ENCODE results near the gene CLDN10.
"Not testable (repeated sequence)": the region's sequence is repeated elsewhere in the genome, so short reads cannot be mapped to it uniquely, and the experiment has no call there.

CLDN10 gene
- total RNA-seq, result 0 to 1.3 (median 0) reads per million in 17 experiments

DNA sequence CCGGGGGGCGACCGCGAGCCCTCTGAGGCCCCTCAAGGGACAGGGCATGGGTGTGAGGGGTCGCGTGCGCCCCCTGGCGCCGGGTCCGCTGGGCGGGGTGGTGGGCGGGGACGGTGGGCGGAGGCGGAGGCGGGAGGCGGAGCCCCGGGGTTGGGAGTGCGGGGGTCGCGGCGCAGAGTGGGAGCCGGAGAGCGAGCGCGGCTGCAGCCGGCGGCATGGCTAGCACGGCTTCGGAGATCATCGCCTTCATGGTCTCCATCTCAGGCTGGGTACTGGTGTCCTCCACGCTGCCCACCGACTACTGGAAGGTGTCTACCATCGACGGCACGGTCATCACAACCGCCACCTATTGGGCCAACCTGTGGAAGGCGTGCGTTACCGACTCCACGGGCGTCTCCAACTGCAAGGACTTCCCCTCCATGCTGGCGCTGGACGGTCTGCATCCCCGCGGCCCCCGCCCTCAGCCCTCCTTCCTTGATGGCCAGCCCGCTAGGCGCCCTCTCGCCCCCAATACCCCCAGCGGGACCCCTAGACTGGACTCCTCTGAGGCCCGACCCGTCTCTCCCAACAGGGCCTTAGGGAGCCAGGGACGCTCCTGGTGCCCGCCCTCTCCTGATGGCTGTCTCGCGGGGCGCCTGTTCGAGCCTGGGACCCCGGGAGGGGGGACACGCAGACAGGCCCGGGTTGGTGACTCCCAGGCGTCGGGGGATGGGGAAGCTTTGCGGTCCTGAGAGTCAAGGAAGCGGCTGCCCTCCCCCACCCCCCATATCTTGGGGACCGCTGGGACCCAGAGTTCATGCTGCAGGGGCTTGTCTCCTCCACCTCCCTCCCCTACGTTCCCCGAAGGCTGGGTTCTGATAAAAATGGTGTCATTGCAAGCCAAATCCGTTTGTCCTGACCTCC lies at the start of gene CLDN10:
Gene CLDN10 (plus strand): TSS at position 182 of the 903 bp plus-strand sequence. CDS start 34 bp downstream, at position 216.
- peak in 1 of 4 experiments; percentile 25 for DNase-seq

- DNase-seq, result no peak
These were observed 48.9 kb upstream of the CLDN10 start for GRCh38 chr13:95503662-95504061.

- DNase-seq, result no peak
These were observed 47.3 kb upstream of the CLDN10 start for GRCh38 chr13:95505265-95505664.

DNA sequence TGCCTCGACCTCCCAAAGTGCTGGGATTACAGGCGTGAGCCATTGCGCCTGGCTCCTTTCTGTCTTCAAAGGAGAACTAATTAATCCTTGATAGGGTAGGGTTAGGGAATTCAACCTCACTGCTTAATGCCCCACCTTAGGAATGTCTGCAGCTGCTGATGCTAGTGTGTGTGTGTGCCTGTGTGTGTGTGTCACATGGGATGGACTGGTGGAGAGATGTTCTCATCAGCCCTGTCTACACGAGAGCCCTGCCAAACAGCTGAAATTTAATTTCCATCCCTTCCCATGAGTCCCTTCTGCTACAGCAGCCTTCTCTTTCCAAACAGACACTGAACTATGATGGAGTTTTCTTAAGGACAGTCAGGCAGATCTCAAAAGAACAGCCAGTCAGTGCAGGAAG lies 46.5 kb upstream of the CLDN10 start:
- DNase-seq, result no peak

DNA sequence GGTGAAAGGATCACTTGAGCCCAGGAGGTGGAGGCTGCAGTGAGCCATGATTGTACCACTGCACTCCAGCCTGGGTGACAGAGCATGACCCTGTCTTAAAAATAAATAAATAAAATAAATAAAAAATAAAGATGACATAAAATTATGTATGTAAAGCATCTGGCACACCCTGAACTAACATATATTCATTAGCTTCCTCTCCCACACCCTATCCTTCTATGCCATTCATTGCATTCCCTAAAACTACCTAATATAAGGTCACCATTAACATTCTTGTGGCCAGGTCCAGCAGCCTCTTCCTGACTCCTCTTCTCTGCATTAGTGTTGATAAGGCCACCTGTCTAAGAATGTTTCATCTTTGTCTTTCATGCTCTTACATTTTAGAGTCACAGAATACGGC lies 44.5 kb upstream of the CLDN10 start:
- DNase-seq, result no peak

- no peak for DNase-seq
These were observed 43.5 kb upstream of the CLDN10 start for GRCh38 chr13:95508996-95509395.

GRCh38 chr13:95509521-95510310 lies 42.8 kb upstream of the CLDN10 start:
- peak; percentile 78 to 92 (median 84) for DNase-seq

DNA sequence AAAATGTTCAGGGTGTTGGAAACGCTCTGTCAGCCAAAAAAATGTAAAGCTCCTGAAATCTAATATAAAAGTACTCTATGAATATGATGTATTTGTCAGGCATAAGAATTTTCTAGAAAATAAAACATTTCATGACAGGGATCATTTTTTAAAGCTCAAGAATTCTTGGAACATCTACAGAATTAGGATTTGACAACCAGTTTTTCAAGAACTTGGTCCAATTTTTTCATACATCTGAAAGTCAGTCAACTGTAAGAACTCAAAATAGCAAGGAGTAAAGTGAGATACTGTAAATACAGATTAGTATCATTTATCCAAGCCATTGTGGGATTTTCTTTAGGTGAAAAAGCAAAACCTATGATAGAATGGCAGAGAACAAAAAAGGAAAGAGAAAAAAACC lies 41.6 kb upstream of the CLDN10 start:
- DNase-seq, result no peak

DNA sequence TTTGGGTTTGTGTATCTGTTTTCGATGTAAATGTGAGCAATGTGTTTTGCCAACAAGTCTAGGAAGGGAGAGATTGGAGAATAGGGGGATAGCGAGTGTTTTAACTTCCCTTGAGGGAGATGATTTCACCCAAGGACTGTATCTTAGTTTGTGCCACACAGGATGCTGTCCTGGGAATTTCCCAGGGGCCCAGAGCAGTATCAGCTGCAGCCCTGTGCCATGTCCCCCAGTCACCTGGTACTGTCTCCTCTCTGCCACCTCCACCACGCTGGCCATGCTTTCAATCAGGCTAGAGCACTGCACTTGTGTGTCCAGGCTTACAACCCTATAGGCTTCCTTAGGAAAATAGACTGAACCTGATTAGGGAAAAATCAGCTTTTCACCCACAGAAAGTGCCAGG lies 40.1 kb upstream of the CLDN10 start:
- DNase-seq, result no peak

DNA sequence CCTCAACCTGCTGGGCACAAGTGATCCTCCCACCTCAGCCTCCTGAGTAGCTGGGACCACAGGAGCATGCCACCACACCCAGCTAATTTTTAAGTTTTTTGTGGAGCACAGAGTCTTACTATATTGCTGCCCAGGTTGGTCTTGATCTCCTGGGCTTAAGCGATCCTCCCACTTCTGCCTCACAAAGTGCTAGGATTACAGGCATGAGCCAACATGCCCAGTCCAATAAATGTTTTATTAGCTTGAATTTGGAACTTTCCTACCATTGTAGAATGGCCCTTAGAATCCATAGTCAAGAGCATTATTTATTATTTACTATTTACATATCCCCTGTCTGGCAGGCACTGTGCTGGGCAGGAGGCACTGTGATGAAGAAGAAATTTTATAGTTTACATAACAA lies 39.6 kb upstream of the CLDN10 start:
- DNase-seq, result no peak

- not testable (repeated sequence) for DNase-seq
These were observed 36.9 kb upstream of the CLDN10 start for GRCh38 chr13:95515606-95516005.

DNA sequence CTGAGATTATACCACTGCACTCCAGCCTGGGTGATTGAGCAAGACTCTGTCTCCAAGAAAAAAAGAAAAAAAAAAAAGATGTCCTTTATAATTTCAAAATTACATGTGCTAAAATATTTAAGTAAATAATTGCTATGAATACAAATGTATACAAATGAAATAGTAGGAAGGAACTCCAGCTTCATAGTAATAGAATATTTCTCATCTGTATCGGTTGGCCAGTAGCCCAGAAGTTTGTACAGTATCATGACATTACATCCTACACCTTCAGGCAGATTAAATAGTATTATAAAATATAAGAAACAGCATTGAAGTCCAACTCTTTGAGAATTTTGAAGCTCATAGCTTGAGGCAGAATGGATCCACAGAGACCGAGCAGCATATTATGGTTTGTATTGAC lies 36.5 kb upstream of the CLDN10 start:
- DNase-seq, result no peak

DNA sequence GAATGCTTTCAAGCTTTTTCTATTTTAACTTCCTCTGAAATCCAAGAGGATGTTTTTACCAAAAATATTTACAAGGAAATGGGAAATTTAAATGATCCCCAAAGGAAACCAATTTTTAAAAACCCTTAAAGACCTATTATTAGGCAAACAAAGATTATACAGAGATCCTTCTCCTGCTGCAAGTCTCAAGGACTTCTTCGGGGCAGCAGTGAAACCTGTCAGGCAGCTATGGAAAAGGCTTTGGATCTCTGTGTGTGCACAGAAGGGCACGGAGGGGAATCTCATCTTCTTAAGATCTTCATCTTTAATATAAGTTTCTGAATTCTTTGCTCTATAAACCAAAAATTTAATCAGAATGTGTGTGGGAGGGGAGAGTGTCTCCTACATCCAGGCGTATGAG lies 36.0 kb upstream of the CLDN10 start:
- DNase-seq, result no peak

- DNase-seq, result no peak
These were observed 28.9 kb upstream of the CLDN10 start for GRCh38 chr13:95523598-95523997.

DNA sequence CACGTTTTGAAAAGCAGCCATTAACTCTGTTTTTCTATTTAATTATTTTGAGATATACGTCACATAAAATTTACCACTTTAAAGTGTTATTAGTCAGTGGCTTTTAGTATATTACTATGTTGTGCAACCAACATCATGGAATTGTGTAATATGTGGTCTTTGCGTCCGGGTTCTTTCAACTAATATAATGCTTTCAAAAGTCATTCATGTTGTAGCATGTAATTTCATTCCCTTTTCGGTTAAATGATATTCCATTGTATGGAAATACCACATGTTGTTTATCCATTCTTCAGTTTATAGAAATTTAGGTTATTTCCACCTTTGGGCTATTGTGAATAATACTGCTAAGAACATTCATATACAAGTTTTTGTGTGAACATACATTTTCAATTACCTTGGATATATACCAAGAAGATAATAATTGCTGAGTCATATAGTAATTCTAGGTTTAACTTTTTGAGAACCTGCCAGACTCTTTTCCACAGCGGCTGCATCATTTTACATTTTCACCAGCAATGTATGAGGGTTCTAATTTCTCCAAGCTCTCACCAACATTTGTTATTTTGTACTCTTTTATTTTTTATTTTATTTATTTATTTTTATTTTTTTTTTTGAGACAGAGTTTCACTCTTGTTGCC lies 28.1 kb upstream of the CLDN10 start:
- peak; percentile 8 to 61 (median 40) for DNase-seq

GRCh38 chr13:95527955-95528354 lies 24.6 kb upstream of the CLDN10 start:
- DNase-seq, result no peak

- peak in 3 of 4 experiments; percentile 33 to 38 (median 33) for DNase-seq
These were observed 22.3 kb upstream of the CLDN10 start for GRCh38 chr13:95530178-95530577.

DNA sequence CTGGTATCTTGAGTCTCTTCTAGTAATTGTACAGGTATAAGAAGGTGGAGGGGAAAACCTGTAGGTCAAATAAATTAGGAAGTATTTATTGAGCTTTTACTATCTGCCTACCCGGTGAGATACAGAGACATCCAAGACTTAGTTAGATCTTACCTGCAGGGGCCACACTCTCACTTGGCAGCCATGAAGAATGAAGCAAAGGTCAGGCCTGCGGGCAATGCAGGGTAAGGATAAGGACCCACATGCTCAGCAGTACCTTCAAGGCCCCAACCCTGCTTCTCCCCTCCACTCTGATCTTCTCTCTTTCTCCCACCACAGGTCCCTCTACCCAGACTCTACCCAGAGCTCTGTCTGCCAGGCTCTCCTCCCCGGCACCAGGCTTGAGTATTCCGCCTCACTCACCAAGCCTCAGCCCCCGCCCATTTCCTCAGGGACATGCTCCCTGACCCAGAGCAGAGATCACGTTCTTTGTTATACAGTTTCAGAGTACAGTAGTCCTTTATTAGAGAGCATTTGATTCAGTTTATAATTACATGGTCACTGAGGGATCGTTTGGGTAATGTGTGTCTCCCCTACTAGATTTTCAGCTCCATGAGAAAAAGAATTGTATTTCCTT lies 18.9 kb upstream of the CLDN10 start:
- no peak for DNase-seq

GRCh38 chr13:95535243-95535642 lies 17.3 kb upstream of the CLDN10 start:
- DNase-seq, result peak; percentile 52 to 74 (median 56)

DNA sequence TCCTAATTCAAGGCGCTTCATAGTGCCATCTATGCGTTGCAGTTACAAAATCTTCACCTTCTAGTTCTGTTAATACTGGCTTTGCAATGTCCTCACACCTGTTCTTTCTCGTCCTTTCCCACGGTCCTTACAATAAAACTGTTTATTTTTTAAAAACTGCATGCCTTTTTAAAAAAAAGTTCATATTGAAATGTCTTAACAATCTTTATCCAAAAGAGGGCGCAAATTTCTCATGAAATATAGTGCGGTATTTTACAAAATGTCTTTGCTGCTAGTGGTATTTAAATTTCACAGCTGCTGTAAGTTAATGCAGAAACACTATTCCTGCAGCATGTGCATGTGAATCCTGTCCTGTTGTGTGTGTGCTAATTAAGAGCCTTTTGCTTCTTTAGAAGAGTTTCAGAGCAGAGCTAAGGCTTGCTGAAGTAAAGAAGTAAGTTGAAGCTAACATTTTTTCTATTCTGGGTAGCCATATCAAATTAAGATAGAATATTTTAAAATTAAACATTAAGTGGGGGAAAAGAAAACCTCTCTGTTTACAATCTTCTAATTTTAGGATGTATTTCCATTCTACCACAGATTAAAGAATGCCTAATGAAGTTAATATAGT lies 15.8 kb upstream of the CLDN10 start:
- DNase-seq, result peak in 2 of 4 experiments; percentile 55 to 77

GRCh38 chr13:95540888-95541287 lies 11.6 kb upstream of the CLDN10 start:
- DNase-seq, result no peak

GRCh38 chr13:95541308-95541707 lies 11.2 kb upstream of the CLDN10 start:
- DNase-seq, result peak in 1 of 4 experiments; percentile 19
